Activated naive CD8-positive, alpha-beta T cell treated with anti-CD3 and anti-CD28 coated beads, Interleukin-2, amount 50 U/mL, for 16 hours (primary cell): ENCODE data around the gene GPATCH2.

Experiments
- DNase-seq: peaks from one replicate; pipeline ENCODE4 v3.0.0-alpha.2; 2020; ENCODE audit warnings: low read depth, low spot score

The GPATCH2 gene

DNA sequence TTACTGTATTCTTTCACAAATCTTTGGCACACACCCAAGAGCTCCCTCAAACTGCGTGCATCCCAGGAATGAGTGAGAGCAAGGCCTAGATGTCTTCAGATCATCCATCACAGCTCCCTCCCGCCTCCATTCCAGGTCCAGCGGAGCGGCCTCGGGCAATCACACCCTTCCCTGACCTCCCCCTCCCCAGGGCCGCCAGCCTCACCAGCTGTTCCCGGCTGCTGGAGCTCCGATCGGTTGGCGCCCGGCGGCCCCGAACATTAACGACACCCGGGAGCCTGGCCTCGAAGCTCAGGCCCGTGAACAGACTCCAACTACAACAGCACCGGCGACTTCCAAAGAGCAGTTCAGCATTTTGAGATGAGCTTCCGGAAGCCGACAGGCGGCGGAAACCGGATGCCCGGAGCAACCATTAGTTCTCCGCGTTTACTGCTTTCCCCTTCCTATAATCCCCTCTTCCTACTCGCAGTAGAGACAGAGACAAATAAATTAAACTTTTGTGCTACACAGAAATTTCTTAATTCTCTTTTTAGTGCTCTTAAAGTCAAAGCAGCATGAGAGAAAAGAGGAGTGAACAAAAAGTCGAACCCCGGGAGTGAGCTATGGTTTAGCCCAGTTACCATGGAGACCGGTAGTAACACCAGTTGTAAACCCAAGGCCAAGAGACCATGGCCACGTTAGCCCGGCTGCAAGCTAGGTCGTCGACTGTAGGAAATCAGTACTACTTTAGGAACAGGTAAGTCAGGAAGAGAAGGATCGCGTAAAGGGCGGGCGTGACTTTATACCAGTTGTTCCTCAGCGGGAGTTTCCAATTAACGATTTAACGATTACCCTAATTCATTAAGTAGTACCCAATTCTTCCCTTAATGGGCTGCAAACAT, at the start of gene GPATCH2, which contains the start of gene SPATA17:
Gene GPATCH2, minus strand, starts transcription at position 380 of the 881 bp plus-strand sequence. Its CDS starts 119 bp downstream, at position 261.
Gene SPATA17, plus strand, starts transcription at position 634 of the 881 bp plus-strand sequence. Its CDS starts 35 bp downstream, at position 669.
- DNase-seq, result peak; percentile 35

DNA sequence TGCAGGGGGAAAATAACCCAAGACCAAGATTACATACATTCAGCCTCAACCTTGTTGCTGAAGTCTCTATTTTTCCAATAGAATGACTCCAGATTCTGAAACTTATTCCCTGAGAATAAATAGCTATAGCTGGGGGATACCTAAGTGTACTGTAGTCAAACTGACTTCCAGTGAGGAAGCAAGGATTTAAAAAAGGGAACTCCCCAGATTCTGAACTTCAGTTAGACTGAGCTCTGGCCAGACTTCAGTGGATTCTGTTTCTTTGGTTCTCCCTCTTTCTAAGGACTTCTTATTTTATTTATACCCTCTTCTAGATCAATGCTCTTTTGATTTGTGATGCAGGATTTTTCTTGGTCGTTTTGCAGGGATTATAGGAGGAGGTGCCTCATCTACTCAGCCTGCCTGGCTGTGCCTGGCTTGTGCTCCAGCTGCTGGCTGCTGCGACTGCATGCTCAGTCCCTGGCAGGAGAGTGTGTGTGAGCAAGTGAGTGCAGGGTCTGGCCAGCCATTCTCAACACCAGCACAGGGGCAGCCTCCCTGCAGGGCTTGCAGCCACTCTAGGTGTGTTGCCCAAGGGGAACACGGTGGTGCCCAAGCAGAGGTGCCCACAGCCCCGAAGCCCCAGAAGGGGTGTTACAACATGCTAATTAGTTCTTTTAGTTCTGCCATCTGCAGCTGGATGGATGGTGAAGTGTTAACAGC, 43.3 kb upstream of the GPATCH2 start:
- DNase-seq, result no peak

DNA sequence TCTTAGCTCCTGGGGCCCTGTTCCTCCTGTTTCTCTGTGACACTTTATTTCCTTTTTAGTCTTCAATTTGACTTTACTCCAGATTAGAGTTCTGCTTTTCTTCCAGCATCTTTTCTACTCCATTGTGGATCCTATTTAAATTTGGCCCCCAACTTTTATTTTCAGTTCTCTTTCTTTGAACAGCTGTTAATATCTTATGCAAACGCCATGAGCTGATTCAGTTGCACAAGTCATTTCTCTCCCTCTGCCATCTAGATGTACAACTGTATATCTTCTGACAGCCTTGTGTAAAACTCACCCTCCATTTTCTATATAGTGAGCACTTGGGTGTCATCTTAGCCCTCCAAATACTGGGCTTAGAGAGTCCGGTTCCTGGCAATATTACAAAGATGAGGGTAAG, 42.5 kb upstream of the GPATCH2 start:
- no peak for DNase-seq

DNA sequence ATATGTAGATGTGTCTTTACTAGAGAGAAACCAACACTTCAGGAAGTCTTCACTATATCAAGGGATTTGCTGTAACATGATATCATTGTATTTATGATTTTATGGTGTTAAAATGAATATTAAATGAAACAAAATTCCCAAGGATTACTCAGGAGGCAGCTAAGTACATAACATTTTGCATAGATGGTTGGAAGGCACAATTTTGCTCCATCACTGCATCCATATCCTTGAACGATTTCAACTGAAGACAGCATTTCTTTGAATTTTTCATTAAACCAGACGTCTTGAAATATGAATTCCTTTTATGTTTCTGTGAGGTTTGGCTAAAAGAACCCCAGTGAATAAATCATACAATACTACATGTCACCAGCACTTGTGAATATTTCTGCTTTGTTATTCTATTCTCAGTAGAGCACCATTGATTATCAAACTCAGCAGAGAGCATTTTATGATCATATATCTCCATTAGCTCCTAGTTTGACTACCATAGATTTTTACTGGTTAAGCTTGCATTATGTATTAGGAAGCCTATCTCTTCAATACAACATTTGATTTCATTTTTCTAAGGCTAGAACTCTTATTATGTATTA, 37.6 kb upstream of the GPATCH2 start:
- no peak for DNase-seq

DNA sequence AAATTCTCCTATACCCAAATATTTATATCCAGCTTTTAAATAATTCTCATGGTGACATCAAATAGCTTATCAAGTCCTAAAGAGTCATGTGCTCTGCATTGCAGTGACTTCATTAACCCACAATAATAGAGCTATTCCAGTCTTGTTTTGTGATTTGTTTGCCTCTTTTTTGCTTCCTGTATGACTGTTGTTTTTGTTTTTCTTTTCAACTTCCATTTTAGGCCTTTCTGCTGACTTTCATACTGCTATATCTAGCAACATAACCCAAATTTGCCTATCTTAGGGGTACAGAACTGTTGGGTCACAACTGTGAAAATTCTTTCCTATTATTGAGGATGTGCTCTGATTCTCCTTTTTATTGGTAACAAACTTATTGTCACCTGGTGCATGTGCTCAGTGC, 30.5 kb upstream of the GPATCH2 start:
- no peak for DNase-seq

DNA sequence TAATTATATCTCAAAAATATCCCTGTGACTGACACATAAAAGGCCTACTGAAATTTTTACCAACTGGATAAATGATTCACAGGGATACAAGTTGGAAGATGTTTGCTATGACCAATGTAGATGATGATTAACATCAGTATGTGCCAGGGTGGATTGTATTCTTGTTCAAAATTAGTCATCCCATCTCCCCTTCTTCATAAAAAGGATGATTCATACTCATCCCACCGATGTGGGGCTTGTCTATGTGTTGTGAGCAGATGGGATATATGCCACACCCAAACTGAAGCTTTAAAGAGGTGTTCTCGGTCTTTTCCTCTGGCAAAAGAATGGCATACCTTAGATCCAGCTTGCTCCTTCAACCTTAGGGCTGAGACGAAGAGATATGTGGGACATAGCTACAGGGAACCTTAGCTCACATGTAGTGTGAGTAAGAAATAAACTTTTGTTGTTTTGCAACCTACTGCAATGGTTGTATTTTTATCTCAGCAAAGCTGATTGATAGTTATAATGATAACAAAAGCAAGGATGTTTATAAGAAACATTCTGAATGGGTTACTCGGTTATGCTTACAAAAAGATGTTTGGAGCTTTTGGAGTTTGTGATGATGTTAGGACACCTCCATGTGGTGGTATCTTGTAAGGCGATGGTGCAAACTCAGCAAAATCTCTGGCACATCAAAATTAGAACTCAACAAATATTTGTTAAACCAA, 29.6 kb upstream of the GPATCH2 start:
- DNase-seq, result no peak

DNA sequence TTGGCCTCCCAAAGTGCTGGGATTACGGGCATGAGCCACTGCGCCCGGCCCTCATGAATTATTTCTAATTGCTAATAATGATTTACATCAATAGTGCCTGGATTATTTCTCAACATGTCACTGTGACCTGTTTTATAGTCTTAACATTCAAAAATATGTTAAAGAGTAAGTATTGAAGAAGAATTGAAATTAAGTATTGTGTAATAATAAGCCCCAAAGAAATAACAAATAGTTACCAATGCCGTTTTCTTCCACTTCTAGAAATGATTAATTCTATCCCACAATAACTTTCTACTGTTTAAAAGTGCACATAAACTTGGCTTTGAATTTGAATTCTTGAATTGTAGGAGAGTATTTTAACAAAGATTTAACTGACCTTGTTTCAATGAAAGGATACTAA, 19.8 kb upstream of the GPATCH2 start:
- DNase-seq, result no peak

DNA sequence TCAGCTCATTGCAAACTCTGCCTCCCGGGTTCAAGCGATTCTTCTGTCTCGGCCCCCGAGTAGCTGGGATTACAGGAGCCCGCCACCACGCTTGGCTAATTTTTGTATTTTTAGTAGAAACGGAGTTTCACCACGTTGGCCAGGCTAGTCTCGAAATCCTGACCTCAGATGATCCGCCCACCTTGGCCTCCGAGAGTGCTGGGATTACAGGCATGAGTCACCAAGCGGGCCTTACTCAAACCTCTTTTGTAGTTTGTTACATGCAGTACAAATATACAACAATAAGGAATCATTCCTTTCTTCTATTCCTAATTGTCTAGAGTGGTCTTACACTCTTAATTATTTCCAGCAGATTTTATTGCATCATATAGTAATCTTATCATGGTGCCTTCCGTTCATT, 16.9 kb upstream of the GPATCH2 start:
- DNase-seq, result no peak

DNA sequence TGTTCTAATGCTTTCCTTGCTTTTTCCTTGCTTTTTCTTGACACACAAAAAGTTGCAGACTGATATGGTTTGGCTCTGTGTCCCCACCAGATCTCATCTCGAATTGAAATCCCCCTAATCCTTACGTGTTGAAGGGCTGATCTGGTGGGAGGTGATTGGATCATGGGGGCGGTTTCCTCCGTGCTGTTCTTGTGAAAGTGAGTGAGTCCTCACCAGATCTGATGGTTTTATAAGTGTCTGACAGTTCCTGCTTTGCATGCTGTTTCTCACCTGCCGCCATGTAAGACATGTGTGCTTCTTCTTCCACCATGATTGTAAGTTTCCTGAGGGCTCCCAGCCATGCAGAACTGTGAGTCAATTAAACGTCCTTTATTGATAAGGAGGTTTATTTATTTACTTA, 11.6 kb upstream of the GPATCH2 start:
- no peak for DNase-seq

DNA sequence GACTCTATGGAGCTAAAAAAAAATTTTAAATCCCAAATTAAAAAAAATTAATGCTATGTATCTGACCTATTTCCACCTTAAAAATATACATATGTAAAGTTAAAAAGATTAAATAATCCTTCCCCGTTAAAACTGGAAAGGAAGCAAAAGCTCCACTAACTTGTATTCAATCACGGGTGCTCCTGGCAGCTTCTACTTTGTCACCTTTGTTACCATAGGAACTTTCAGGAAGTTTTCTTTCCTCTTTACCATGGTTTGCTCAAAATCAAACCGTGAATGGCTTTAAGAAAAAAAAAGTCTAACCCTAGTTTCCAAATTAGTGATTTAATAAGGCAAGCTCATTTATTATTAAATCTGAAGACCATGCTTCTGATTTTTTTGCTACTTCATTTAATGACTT, 3.5 kb downstream of the GPATCH2 start:
- no peak for DNase-seq

DNA sequence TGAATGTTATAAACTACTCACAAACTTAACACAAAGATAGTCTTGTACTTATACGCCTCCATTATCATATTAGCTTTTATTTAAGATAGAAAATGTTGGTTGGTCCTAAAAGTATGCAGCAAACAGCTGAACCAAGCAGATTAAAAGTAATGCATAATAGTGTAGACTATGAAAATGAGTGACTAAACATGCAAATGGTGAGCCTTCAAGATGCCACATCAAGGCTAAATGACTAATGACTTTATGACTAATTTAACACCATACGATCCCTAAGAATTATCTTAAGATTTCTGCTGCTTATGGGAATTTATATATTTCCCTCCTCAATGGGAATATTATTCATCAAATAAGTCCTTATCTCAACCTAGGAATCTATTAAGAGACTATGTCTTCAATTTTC, 4.6 kb downstream of the GPATCH2 start:
- DNase-seq, result no peak

DNA sequence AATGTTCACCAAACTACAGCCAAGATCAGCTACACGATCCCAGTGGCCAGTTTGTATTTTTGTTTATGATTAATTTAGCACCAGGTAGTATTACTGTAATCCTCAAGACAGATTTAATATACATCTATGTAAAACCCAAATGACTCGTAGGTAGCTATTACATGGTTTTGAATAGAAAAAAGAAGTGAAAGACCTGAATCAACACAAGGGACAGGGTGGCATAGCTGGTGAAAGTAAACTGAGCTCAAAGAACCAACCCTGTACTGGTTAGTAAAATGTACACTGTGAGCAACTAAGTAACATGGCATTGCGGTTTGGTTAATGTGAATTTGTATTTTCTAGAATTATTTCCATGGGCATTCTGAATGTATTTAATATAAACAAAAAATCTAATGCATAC, 8.8 kb downstream of the GPATCH2 start:
- no peak for DNase-seq

DNA sequence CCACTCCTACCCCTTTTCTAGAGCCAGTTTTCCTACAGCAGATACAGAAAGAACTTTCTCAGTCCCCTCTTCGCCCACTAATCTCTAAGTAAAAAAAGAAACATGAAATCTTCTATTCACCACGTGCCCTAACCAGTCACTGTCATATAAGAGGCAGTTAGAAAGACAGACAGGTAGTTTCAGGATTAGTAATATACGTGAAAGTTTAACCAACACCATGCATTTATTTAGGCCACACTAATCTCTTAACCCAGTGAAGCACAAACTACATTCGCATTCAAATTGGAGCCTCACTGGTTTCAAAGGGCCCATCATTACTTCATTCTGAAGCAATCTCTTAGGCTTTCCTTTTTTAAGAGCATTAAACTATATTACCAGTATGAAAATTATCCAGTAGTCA, 10.1 kb downstream of the GPATCH2 start:
- DNase-seq, result no peak

DNA sequence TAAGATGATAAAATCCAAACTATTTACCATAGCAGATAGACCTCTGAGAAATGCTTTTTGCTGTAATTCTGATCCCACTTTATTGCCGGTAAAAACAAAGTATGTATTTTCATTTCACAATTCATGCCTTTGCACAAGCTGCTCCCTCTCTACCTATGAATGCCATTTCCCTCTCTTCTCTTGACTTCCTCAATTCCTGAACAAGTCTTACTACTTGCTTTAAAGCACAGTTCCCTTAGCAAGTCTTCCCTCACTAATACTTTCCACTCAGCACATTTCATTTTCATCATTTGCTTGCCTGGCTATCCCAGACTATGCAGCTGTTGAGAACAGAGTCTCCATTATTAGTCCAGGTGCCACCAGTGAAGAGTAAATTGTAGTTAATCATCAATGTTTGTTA, 13.8 kb downstream of the GPATCH2 start:
- DNase-seq, result no peak

DNA sequence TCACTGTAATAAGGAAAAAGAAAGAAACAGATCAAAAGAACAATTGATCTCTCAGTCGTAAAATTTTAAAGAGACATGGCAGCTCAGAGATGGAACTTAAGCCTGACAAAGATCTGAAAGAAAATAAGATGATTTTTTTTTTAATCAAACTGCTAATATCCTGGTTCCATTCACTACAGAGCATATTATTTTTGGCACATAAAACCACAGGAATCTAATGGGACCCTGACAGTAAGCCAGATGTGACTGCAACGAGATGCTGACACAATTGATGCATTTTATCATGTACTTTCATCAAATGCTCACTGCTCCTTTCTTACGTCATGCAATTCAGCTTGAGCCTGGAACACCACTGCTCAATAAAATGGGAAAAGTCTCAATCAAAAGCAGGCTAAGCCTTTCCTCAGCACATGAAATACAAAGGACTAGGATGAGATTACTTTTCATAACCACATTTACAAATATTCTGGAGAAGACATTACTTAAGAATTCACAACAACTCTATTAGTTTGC, 16.6 kb downstream of the GPATCH2 start:
- DNase-seq, result no peak

DNA sequence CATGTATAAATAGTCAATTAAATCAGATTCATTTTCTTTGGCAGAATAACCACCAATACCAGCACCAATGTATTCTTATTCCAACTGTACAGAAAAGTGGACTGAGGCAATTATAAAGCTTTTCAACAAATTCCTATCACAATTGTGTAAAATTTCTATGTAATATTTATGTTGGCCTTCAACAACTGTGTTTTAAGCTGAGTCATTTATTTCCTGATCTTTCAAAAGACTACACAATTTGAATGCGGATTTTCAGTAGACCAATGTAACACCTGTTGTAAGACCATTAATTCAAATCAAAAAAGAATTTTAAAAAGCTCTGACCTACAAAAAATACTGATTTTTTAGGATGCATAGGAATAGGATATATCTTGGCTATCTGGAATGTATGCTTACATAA, 25.5 kb downstream of the GPATCH2 start:
- DNase-seq, result no peak

DNA sequence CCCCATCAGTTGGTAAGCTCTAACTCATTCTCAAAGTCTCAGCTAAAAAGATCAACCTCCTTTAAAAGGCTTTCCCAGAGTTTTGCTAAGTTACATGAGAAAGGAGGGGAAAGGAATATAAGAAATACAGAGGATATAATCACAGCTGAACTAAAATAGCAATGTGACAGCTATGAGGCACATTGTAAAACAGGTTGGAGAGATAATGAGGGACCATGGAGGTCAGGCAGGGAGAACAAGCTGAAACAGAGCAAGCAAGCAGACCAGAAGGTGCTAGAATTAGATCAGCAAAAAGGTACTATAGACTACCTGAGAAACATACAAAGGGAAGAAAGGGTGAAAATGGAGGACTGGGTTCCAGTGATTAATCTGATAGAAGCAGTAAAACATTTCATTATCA, 28.5 kb downstream of the GPATCH2 start:
- DNase-seq, result no peak

DNA sequence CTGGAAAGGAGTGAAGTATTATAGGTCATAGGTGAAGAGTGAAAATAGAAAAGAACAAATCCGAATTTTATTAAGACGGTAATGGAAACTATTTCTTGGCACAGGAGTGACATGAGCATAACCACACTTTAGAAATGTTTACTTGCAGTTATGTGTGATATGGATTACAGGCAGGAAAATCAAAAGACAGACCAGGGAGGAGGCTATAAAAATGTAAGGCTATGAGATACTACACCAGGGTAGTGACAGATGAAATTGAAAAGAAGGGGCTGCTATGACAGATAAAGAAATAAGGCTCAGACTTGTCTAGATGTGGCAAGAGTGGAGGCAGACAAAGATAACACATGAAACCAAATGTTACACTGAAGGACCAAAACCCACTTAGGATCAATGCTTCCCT, 31.7 kb downstream of the GPATCH2 start:
- no peak for DNase-seq

DNA sequence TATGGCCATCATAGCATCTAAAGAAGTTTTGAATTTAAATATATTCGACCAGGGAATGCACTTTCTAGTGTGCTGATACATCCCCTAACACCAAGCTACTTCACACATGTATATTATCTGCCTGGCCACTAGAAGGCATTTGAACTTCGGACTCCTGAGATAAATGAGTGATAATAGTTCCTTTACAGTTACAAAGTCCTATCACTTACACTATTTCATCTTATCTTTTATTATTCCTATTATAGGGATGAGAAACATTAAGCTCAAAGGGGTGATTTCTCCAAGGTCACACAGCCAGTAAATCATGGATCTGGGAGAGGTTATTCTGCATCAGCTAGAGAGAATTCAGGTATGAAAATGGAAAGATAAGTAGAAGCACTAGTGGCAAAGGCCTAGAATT, 40.3 kb downstream of the GPATCH2 start:
- DNase-seq, result no peak

DNA sequence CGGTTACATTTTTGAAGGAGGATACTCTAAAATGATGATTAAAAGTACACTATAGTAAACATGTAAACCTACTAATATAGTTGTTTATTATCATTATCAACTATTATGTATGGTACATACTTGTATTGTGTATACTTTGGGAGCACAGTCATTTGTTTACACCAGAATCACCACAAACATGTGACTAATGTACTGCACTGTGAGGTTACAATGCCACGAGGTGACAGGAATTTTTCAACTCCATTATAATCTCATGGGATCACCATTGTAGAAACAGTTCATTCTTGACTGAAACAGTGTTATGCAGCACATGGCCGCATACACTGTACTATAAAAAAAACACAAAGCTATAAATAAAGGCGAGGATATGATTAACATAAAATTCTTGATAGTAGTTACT, 44.3 kb downstream of the GPATCH2 start:
- no peak for DNase-seq

DNA sequence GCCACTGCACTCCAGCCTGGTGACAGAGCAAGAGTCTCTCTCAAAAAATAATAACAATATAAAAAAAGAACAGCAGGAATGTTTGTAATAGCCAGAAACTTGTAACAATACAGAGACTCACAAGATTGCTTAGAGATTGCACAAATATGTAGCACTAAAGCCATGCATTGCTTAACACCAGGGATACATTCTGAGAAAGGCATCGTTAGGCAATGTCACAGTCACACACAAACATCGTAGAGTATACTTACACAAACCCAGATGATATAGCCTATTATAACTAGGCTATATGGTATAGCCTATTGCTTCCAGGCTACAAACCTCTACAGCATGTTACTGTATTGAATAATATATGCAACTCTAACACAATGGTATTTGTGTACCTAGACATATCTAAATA, 45.3 kb downstream of the GPATCH2 start:
- no peak for DNase-seq
